GM18870 (cell line): ENCODE data around the gene GPC6.

ENCODE experiments used
- ATAC-seq: cut with Tn5 transposase; IDR thresholded peaks from one replicate; pipeline ENCODE4 v1.9.1; 2021; ENCODE audit warnings: moderate library complexity; ENCODE audit not compliant: unreplicated experiment

The GPC6 gene

DNA sequence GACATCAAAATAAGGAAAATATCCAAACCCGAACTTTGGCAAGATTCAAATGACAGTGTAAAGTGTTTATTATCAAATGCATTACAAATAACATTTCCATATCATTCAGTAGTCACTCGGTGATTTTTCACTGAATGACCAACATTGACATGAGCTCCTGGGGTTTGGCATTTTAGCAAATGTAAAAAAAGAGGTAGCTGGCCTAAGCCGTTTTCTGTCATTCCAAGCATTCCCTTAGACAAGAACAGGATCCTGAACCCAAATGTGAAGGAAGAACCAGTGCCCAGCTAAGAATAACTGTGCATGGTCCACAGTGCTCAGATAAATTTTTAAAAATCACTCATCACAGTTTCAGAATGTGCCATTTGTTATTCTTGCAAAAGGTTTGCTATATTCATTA lies 327.9 kb downstream of the GPC6 start:
- ATAC-seq = no peak

DNA sequence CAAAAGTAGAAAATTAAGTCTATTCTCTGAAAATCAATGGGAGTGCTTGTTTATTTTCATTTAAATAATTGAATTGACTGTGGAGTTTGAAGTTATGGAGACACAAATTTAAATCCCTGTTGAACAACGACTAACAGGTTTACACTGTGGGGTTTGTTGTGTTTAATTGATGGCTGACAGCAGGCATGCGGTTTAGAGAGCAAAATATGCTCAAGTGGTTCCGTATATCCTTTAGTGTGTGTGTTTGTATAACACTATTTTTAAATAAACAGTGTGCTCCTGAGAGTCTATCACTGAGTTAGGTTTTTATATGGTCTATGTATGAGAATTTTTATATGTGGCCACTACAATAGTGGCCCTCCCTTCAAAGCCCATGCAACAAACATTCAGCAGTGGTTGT lies 332.0 kb downstream of the GPC6 start:
- no peak for ATAC-seq

DNA sequence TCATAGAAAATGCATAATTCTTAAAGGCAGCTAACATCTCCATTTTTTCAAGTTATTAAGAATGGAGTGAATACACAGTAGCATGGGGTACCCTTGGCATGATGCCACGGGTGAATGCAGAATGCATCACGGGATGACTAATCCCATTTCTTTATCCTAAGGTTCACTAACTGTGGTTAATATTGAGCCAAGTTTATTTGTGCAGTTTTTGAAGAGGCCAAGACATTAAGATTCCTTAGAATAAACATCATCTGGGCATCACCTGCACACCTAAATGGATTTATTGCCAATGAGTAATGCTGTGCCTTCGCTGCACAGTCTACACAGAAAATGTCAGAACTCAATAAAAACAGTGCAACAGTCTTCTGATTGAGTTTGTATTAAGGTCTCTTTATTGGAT lies 333.1 kb downstream of the GPC6 start:
- ATAC-seq = no peak

DNA sequence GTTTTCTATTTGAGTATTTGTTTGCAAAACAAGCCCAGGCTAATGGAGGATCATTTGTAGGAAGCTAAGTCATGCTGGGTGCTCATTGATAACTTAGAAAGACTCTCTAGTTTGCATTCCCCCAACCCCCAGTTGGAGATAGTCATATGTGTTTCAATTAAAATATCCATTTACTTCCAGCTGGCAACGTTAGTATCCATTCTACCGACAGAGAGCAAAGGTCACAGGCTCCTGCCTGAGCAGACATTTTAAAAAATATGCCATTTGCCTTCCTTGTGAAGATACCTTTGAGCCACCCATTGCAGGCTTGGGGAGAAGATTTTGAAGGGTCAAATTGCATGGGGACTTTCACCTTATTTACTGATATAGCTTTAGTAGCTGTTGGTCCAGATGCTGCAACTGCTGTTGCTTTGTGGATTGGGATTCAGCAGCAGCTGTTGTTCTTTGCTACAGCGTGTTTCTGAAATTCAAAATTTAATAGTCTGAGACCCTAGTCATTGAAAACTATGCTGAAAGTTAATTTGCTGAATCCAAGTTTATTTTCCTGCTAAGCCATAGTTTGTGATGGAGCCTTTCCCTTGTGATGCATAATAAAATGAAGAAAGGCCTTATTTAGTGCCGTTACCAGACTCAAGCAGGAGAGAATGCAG lies 335.1 kb downstream of the GPC6 start:
- ATAC-seq = no peak

DNA sequence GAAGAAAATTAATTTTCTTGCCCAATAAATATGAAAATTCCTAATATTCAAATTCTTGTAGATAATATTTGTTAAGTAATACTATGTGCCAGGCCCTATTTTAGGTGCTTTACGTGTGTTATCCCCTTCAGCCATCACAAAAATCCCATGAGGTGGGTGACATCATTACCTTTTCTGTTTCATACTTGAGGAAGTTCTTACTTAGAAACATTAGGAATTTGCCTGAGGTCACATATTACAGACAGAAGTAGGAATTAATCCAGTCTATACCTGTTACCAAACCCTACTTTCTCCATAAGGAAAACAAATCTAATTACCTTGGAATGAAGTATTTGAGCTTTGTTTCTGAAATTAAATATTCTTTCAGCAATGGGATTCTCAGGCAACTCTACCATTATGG lies 336.1 kb downstream of the GPC6 start:
- ATAC-seq = no peak

DNA sequence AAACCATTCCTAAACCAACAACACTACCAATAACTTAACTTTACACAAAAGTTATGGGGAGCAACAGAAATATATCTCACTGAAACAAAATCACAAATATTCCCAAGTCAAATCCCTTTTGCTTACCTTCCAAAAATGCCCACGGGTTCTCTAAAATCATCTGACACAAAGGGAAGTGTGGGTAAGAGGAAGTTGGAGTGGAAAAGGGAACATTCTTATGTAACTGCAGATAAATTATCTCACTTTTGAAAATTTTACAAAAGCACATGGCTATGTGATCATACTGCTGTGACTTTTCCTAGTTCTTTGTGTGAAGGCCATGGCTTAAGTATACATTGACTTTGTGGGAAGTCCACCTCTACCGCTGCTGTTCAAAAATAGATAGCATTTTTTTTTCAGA lies 350.5 kb downstream of the GPC6 start:
- ATAC-seq = no peak

DNA sequence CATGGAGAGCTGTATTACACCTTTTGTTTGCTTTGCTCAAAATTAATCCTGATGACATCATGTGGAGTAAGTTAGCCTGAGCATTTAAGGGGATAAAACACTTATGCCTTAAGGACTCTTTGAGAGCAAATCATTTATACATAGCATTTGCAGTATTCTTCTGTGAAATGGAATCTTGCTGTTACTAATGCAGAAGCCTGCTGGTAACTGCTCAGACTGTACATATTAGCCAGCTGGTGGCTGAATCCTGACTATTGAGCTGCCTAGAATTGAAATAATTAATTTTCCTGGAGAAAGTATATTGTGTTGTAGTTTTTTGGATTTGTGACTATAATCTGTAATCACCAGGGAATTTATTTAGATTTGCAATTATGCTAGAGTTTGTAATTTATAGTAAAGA lies 363.2 kb downstream of the GPC6 start:
- no peak for ATAC-seq

DNA sequence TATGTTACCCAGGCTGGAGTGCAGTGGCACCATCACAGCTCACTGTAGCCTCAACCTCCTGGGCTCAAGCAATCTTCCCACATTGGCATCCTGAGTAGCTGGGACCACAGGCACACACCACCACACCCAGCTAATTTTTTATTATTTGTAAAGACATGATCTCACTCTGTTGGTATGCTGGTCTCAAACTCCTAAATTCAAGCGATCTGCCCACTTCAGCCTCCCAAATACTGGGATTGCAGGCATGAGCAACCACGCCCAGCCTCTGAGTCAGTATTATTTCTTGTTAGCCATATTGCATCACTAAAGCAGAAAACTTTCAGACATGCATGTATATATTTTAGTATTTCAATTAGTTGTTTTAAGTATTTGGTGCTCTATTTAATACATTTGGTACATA lies 376.4 kb downstream of the GPC6 start:
- ATAC-seq = no peak

DNA sequence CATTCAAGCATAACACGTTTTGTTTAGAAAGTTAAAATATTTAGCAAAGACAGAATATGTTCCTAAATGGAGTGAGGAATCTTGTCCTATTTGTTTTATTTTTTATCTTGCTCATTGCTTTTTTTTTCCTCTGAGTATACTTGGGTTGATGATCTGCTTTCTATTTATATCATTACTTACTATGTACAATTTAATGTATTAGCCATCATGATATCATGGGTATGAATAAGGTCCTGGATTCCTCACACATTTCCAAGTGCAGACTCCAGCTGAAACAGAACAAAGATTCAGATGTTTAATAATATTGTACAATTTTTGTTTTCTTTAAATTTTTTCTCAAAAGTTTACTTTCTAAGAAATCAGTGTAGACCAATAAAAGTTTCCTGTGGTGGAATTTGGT lies 388.2 kb downstream of the GPC6 start:
- ATAC-seq = no peak

DNA sequence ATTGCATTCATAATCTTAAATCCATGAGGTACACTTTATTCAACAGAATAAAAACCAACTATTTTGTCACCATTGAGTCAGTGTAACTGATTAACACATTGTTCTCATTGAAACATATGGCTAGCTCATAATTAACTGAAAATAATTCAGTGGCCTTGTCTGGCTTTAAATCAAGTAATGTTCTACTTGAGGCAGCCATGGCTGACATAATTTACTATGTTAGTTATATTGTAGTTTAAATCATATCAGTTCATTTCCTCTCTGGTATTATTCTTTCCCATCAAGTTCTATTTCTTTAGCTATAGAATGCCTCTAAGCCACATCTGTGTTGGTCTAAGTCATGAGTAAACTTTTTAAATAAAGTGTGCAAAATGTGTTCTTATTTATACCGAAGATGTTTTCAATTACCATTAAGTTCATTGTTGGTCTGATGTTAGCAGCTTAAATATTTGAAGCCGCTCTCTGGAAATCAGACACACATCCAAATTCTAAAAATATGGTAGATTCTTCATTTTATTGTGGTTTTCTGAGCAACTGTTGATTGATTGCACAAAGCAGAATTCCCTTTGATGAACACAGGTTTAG lies 393.7 kb downstream of the GPC6 start:
- ATAC-seq = no peak

DNA sequence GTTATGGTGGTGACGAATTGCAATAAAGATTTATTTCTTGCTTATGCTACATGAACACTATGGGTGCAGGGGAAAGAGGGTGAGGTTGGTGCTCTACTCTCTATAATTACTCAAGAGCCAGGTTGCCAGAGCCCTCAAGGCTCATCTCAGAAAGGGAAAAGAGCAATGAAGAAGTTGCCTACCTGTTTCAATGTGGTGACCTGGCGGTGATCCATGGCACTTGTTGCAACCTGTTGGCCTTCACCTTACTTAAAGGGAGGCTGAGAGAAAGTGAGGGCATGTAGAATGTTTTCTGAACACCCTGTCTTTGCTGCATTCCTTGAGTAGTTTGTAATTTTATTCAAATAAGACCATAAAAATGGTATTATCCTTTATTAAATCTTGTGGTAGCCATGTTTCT lies 394.4 kb downstream of the GPC6 start:
- ATAC-seq = no peak

DNA sequence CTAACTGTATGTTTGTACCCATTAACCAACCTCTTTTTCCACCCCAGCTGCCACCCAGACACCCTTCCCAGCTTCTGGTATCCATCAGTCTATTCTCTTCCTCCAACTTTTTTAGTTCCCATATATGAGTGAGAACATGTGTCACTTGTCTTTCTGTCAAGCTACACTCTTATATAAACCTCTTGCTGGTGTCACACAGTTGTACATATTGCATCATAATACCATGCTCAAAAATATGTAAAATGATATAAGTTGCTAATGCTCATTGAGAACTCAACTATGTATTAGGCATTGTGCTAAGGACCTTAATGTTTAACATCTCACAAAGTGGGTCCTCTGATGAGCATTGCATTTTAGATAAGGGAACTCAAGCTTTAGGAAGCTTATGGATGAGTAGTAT lies 395.4 kb downstream of the GPC6 start:
- no peak for ATAC-seq

DNA sequence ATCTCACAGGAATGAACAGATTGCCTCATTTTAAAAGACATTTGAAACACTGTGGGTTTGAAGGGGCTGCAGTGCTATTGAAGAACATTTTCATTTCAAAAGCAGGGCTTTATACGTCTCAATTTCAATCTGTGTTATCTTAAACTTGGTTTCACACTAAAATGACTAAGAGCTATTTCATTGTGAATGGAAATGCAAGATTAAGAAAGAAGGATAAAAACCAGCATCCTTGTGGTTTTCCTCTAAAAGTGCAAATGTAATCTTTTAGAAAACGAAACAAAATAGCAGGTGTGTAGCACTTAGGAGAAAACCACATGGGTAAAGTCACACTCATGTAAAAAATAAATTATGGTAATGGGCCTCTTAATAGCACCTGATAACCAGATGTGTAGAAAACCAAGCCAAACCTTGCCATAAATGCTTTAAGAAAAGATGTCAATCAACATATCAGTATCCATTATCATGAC lies 397.7 kb downstream of the GPC6 start:
- ATAC-seq = no peak

DNA sequence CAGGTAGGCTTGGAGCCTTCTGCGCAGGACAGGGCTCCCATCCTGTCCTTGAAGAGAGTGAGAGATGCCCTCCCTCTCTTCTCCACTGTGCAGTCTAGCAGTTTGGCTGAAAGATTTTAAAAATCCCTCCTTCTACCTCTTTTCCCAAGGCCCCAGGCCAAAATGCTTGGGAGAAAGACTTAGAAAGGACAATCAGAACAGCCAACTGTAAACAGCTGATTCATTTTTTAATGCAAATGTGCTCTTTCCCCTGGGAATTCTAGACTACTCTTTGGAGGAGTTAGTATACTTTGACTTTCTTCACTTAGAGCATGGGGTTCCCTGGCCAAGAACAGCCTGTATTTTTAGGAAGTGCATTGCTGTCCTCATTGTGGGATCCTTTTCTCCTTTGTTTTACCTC lies 398.9 kb downstream of the GPC6 start:
- no peak for ATAC-seq

DNA sequence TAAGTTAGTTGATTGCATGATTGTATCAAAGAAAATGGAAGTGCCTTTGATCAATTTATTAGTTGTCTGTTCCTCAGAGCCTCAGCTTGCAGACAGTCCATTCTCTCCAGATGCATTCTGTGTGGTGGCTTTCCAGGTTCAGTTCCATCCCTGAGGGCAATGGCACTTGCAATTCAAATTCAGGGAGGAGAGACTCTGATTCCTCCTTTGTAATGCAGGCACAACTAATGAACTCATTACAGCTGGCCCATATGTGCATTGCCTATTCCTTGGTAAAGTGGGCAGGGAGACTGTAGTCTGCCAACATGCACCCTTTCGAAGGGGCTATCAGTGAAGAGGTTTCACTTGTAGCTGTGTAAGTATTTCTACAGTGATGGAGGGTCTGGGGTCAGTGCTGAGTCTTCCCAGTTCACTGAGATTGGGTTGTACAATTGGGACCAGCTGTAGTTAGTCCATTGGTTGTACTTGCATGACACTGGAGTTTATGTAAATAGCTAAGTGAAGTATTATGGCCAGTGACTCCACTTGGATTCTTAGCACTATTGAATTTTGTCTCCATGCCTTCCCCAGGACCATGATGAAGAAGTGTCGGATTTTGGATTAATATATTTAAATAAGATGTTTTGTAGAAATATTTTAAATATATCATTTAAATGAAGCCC lies 401.7 kb downstream of the GPC6 start:
- no peak for ATAC-seq

DNA sequence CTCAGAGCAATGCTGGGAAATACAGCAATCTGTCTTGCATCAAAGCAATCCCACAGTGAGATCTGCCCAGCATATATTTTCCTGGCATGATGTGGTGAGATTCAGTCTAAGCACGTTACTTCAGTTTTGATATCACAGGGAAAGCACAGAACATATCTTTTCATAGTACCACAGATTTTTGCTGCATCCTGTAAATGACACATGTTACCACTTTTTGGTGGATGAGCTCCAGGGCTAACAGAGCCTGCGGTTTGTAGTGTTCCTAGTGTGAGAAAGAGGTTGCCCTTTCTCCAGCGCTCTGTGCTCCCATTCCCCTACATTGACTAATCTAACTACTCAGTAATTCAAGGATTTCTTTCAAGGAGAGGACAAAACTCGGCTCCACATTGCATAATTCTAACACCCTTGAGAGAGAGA lies 409.0 kb downstream of the GPC6 start:
- ATAC-seq = no peak

DNA sequence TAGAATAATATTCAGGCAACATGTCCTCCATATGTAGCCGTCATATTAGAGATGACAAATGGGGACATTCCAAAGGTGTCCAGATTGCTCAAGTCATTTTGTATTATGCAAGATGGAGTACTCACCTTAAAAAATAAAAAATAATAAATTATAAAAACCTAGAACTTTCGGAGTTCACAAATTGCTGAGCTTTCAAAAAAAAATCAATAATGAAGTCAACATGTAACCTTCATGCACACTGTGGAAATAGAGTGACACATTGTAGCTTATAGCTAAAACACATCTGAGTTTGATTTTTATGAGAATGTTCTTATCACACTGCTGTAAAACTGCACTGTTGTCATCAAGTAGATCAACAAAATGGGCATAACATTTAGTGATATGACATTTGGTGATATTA lies 411.2 kb downstream of the GPC6 start:
- ATAC-seq = no peak

DNA sequence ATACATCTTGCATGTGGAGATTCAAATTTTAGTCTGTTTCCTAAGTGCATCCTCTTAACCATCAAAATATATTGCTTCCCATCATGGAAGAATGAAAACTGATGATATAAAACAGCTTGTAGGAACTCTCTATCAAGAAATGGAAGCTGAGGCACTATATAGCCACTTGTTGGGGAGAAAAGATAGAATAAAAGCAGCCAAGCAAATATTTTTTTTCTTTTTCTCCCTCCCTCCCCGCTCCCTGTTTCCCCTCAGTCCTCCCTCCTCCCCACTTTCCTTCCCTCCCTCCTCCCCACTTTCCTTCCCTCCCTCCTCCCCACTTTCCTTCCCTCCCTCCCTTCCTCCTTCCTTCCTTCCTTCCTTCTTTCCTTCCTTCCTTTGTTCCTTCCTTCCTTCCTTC lies 413.8 kb downstream of the GPC6 start:
- ATAC-seq = no peak

DNA sequence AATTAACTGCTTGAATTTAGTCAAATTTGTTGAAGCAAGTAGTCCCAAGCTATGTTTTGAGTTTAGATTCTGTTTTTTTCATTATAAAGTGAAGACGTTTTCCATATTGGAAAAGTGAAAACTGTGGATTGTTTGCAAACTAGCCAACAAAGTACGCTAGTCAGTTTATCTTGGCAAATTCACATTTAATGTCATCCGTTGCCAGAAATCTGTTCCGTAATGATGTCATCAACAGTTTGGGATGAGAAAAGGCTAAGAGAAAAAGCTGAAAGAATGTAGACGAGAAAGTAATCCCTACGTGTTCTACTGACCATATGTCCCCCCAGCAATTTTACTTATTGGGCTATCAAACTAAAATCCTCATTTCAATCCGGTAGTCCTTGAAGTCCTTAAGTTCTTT lies 419.6 kb downstream of the GPC6 start:
- no peak for ATAC-seq

DNA sequence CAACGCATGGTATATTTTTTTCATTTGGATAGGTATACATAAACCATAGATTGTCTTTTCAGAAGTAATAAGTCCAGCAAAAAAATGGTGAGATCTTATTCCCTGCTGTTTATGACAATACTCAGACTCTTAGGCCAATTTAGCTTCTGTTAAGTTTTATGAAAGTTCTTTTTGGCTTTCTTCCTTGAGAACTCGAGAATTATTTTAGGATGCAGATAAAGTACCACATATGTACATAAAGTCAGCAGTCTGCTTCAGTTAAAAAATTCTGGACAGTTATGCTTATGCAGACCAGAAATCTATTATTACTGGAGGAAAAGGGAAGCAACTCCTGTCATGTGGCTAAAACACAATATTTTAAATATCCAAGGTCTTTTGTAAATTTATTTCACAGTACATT lies 422.9 kb downstream of the GPC6 start:
- ATAC-seq = no peak

DNA sequence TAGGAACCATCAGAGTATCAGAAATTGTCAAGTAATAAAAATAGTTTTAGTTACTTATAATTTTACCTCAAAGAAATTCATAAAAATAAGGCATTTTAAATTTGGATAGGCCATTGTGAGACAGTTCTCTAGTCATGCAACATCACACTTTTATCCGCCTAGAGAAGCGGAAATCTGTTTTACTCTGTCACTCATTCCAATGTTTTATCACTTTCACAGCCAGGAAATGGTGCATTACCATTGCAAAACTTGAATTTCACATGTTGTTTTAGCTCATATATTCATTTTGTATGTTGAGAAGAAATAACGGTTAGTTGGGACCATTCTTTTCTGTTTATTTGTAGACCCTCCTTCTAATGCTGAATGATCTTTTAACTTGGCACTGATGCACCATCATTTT lies 427.2 kb downstream of the GPC6 start:
- no peak for ATAC-seq

DNA sequence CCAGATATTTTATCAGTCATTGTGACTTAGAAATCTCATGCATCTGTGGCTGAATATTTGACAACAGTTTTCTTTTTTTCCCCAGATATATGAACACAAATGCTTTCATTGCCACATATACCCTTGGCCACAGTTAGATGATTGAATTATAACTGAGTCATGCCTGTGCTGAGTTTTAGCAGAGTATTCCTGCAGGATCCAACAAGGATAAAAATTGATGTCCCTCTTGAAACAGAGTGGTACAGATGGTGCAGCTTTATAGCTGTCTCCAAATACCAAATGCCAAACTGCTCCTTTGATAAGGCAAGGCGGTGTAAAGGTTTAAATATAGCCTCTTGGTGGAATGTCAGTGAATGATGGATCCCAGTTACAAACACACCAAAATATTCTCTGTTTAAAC lies 428.5 kb downstream of the GPC6 start:
- ATAC-seq = no peak
